EL (cell line): ENCODE data around the gene ZNF22.
A peak's percentile ranks its signal among the peaks of the same experiment; 100 is the strongest.
"Not testable (repeated sequence)": the region's sequence is repeated elsewhere in the genome, so short reads cannot be mapped to it uniquely, and the experiment has no call there.

ENCODE experiments used
- DNase-seq: peaks from one replicate; pipeline ENCODE4 v3.0.0-alpha.2; 2016

Gene ZNF22

DNA sequence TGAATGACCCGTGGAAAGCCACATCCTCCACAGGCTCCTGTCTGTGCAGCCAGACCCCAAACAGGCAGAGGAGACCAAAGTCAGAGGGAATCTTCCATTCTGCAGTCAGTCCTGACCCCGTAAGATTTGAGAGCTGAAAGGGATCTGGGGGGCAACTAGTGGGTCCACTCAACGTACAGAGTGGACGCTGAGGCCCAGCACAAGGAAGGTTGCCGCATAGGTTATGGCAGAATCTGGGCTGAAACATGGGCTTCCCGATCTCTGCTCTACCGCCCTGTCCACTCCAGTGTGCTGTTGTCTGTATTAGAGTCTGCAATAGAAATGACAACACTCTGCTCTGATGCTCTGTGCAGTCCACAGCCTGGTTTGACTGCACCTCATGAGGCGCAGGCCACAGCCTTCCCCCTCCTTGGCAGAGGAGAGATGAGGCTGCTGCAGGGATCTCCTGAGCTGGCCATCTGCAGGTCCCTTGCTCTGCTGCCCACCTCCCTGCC, 7.9 kb upstream of the ZNF22 start:
- no peak for DNase-seq

DNA sequence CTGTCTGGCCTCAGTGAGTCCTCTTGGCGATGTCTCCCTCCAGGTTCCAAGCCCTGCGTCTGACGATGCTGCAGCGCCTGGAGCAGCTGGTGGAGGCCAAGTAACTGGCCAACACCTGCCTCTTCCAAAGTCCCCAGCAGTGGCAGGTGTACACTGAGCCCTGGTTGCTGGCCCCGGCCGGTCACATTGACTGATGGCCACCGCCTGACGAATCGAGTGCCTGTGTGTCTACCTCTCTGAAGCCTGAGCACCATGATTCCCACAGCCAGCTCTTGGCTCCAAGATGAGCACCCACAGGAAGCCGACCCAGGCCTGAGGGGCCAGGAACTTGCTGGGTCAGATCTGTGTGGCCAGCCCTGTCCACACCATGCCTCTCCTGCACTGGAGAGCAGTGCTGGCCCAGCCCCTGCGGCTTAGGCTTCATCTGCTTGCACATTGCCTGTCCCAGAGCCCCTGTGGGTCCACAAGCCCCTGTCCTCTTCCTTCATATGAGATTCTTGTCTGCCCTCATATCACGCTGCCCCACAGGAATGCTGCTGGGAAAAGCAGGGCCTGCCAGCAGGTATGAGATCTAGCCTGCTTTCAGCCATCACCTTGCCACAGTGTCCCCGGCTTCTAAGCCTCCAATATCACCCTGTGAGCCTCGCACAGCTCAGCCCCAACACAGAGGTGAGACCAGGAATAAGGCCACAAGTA, 7.3 kb upstream of the ZNF22 start:
- DNase-seq, result no peak

GRCh38 chr10:44993922-44994751, 6.6 kb upstream of the ZNF22 start:
- DNase-seq, result peak; percentile 56

DNA sequence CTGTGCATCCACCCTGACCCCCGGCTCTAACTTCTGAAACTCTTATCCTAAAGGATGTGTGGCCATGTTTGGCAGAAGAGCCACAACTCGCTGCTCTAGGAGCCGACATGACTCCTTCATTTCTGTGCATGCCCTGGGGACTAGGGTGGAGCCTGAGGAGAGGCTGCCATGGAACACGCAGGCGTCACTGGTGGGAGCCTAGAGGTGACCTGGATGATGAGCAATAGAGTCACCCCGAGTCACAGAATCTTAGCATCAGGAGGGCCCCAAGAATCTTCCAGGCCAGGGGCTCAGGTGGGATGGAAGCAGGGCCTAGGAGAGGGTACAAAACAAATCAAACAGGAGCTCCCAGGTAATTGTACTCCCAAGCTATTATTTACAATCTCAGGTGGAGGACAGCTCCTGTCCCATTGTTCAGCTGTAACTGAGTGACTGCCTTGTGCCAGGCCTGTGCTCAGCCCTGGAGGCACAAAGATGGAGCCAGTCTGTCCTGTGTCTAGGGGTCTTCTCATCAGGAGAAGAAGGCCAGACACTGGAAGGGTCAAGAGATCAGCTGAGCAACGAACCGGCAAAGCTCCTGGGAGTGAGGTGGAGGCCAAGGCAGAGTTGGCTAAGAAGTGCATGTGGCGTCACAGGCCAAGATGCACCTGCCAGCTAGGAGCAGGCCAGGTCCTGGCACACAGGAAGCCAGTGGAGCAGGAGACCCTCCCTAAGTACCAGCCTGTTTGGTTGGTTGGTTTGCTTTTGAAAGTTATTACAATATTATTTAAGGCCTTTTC, 5.8 kb upstream of the ZNF22 start:
- no peak for DNase-seq

DNA sequence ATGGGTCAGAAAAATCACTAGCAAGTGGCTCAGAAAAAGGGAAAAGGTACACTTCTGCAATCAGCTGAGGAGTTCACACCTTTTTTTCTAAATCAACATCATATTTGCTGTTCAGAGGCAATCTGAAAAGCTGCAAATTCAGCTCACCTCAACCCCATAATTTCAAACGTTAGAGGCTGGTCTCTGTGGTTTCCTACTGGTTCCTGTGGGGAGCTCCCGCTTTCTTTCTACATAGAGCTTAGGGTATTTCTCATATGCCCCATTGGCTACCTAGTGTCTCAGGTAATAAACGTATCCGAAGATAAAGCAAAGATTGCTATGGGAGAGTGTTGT, 5.2 kb upstream of the ZNF22 start:
- DNase-seq, result no peak

GRCh38 chr10:44995914-44996669, 4.6 kb upstream of the ZNF22 start:
- no peak for DNase-seq

- no peak for DNase-seq
Measured at GRCh38 chr10:44997105-44997748, 3.5 kb upstream of the ZNF22 start.

GRCh38 chr10:44998146-44998631, 2.5 kb upstream of the ZNF22 start:
- no peak for DNase-seq

DNA sequence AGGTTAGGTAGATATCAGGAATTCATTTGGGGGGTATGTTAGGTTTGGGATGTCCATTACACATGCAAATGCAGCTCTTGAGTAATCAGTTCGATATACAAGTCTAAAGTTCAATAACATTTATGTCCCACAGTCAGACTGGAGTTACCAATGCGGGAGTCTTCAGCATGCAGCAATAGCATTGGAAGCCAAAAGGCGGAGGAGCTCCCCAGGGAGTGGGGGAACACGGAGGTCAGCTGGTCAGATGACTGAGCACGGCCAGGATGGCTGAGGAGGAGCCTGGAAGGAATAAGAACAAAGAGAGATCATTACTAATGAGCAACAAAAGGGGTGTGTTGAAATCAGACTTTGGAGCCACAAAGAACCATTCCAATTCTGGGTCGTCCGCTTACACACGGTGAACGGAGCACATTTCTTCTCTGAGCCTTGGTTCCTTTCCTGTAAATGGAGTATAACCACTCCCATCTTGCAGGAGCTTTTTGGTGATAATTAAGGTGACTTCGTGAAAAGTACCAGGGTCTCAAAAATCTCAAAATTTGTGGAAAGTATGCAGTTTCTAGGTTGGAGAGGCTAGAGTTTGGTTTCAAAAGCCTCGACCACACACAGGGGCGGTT, 478 bp upstream of the ZNF22 start:
- no peak for DNase-seq

GRCh38 chr10:45001381-45002148, 842 bp downstream of the ZNF22 start:
- peak; percentile 71 for DNase-seq

- no peak for DNase-seq
Measured at GRCh38 chr10:45003432-45004000, 2.8 kb downstream of the ZNF22 start.

GRCh38 chr10:45004661-45005060, 3.9 kb downstream of the ZNF22 start:
- DNase-seq, result no peak

- DNase-seq, result no peak
Measured at GRCh38 chr10:45005284-45005683, 4.6 kb downstream of the ZNF22 start.

DNA sequence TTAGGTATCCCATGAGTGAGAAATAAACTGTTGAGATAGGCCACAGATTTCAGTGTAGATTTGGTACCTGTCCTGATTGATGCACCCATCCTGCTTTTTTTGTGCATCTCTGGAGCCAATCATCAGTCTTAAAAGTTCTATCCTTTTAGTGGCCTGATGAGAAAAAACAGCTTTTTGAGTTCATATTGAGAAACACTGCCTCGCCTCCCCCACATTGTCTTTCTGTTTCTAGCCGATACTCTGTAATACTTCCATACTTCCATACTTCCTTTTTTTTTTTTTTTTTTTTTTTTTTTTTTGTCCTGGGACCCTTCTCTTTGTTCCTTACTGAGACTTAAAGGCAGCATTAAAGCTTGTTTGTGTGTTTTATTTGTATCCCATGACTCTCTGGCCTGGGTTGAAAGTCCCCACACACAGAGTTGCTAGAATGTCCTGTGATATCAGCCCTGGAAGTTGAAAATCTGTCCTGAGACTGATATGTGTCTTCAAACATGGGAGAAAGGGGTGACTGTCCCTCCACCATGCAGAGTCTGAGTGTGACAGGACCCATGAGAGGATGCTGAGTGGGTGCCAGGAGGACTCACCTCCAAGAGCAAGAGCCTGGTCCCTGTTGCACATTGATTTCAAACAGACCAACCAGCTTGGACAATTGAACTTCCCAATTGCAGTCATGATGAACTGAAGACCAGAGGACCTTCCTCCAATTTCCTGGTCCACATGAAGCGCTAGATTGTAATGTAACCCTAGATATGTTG, 5.7 kb downstream of the ZNF22 start:
- no peak for DNase-seq

GRCh38 chr10:45008524-45009161, 7.9 kb downstream of the ZNF22 start:
- DNase-seq, result peak; percentile 85

DNA sequence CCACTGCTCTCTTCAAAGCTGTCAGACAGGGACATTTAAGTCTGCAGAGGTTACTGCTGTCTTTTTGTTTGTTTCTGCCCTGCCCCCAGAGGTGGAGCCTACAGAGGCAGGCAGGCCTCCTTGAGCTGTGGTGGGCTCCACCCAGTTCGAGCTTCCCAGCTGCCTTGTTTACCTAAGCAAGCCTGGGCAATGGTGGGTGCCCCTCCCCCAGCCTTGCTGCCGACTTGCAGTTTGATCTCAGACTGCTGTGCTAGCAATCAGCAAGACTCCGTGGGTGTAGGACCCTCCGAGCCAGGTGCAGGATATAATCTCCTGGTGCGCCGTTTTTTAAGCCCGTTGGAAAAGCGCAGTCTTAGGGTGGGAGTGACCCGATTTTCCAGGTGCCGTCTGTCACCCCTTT, 13.8 kb downstream of the ZNF22 start:
- DNase-seq, result not testable (repeated sequence)

DNA sequence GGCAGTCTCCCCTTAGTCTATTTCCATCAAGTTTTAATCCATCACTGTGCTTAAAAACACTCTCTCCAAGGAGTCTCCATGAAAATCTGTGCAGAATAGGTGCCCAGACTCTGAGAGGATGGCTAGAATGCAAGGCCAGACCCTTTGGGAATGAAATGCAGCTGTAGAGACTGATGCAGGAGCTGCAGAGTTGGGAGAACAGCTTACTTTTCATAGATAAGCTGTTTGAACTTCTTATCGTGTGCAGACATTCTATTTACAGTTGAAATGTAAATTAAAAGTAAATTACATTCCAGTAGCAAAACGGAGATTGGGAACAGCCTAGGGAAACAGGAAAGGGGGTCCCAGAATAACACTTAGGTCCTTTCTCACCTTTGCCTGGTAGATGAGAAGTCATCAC, 14.9 kb downstream of the ZNF22 start:
- no peak for DNase-seq

- peak; percentile 13 for DNase-seq
Measured at GRCh38 chr10:45023426-45023825, 22.7 kb downstream of the ZNF22 start.

GRCh38 chr10:45034301-45034700, 33.6 kb downstream of the ZNF22 start:
- peak; percentile 7 for DNase-seq
